Smooth muscle cell (in vitro differentiated cells): ENCODE measurements around the gene ENTPD2. TPM values are rescaled to one million over a fixed set of nuclear protein-coding genes. Genes with fewer than 3 reads are reported as not detected.

Experiments used
- DNase-seq: peaks from one replicate; lab custom pipeline; 2025; ENCODE audit not compliant: unreplicated experiment; lab: John Stamatoyannopoulos, UW
- H2AFZ ChIP-seq: fragments of 200-600 bp; sonication (generic); 2 replicates; pipeline ENCODE4 v1.6.0; 2016; ENCODE audit warnings: antibody characterized with exemption, low read depth, mild to moderate bottlenecking
- H3F3A ChIP-seq: fragments of 200-600 bp; sonication (generic); 2 replicates; pipeline ENCODE4 v1.6.0; 2017; ENCODE audit warnings: antibody characterized with exemption, low read depth
- H3K27ac ChIP-seq: fragments of 200-600 bp; sonication (generic); 2 replicates; pipeline ENCODE4 v1.5.1; 2016; ENCODE audit warnings: low read depth, mild to moderate bottlenecking
- H3K27me3 ChIP-seq: fragments of 200-600 bp; sonication (generic); 2 replicates; pipeline ENCODE4 v1.6.1; 2016; ENCODE audit warnings: low read depth, mild to moderate bottlenecking
- H3K36me3 ChIP-seq: fragments of 200-600 bp; sonication (generic); 2 replicates; pipeline ENCODE4 v1.5.1; 2016; ENCODE audit warnings: low read depth
- H3K4me1 ChIP-seq: fragments of 200-600 bp; sonication (generic); 2 replicates; pipeline ENCODE4 v1.5.1; 2016; ENCODE audit warnings: low read depth
- H3K4me2 ChIP-seq: fragments of 200-600 bp; sonication (generic); 2 replicates; pipeline ENCODE4 v1.6.0; 2016; ENCODE audit warnings: mild to moderate bottlenecking
- H3K4me3 ChIP-seq: fragments of 200-600 bp; sonication (generic); 2 replicates; pipeline ENCODE4 v1.5.1; 2016; ENCODE audit warnings: mild to moderate bottlenecking
- H3K79me2 ChIP-seq: fragments of 200-600 bp; sonication (generic); 2 replicates; pipeline ENCODE4 v1.6.0; 2016; ENCODE audit warnings: low read depth, mild to moderate bottlenecking
- H3K9ac ChIP-seq: fragments of 200-600 bp; sonication (generic); 2 replicates; pipeline ENCODE4 v1.6.0; 2016; ENCODE audit warnings: low read depth
- H3K9me3 ChIP-seq: fragments of 200-600 bp; sonication (generic); replicated peaks from 2 replicates; pipeline ENCODE4 v1.5.1; 2016; ENCODE audit warnings: low read depth
- H4K20me1 ChIP-seq: fragments of 200-600 bp; sonication (generic); 2 replicates; pipeline ENCODE4 v1.6.0; 2016; ENCODE audit warnings: low read depth
- WGBS: methylation state at CpG from one replicate; pipeline ENCODE4 v1.1.7; 2016; ENCODE audit warnings: low lambda C conversion rate; 5-methylcytosine and 5-hydroxymethylcytosine counted together
- polyA plus RNA-seq: library from polyadenylated mRNA; unstranded; fragments of >200 nt; fragmentation: Nextera tagmentation; extraction: Ambion mirVana; gene quantifications from 2 replicates; pipeline ENCODE4 v1.2.1, GENCODE V29; 2016
- total RNA-seq: library from RNA; depleted of rRNA; stranded (reverse); fragments of >200 nt; gene quantifications from 2 replicates; pipeline ENCODE4 v1.2.3, GENCODE V29; 2014
- TF ChIP-seq, protein P1 (sequence below): fragments of 200-600 bp; sonication (generic); IDR thresholded peaks from 2 replicates; pipeline ENCODE4 v1.5.1; 2017; ENCODE audit warnings: borderline replicate concordance, mild to moderate bottlenecking, antibody characterized with exemption; ENCODE audit not compliant: insufficient read depth, poor library complexity, severe bottlenecking

The ENTPD2 gene
- total and polyA plus RNA-seq, 2 experiments from 2014 or later, result 0.30 TPM; not detected in 1

DNA sequence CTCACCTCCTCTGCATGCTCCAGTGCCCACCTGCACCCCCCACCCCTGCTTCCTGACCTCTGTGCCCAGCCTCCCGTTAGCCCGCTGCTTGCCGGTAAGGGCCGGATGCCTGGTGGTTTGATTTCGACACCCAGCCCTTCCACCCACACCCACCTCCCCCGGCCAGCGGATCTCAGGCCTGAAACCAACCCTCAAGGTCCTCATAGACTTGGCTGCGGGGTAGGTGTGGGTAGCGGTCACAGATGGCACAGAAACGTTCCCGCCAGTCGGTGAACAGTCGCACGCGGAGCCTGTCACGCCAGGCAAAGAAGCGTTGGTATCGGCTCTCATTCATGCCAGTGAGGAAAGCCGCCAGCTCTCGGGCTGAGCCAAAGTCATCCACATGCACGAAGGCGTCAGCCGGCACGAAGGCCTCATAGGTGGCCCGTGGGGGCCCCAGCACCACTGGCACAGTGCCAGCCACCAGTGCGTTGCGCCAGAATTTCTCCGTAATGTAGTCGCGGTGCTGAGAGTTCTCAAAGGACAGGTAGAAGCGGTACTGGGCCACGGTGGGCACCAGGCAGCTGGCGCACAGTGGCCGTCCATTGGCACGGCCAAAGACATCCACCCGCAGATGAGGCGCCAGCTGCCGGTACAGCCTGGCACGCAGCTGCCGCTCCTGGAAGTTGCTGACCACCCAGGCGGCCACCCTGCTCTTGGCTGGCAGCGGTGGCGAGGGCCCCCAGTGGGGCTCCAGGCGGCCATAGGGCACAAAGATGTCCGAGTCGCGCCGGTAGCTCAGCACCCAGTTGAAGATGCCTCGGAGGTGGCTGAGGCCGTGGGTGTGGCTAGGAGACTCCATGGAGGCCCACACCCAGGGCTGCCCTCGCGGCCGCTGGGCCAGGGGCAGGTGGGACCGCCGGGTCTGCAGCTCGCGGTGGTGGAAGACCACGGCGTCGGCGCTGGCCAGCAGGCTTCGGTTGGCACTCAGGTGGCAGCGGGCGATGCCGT, 23.0 kb downstream of the ENTPD2 start:
- Histone ChIP-seq H3K4me2 (no peak overlapping the region), H3K9ac (no peak overlapping the region), H3K4me1 (peaks cover 14% of the 10 kb centered on the region), H3K9me3 (no peaks in the 10 kb centered on the region), H3K27me3 (no peaks in the 10 kb centered on the region), H3K27ac (no peak overlapping the region), H3K36me3 (no peaks in the 10 kb centered on the region), H3K79me2 (no peaks in the 10 kb centered on the region), H3F3A (no peaks in the 10 kb centered on the region), H4K20me1 (peaks cover 5% of the 10 kb centered on the region), H2AFZ (no peak overlapping the region), H3K4me3 (no peak overlapping the region)
- no peak for DNase-seq
- 93% methylated on average over 64 of the region's 65 CpGs for WGBS
- TF ChIP-seq, protein P1, sequence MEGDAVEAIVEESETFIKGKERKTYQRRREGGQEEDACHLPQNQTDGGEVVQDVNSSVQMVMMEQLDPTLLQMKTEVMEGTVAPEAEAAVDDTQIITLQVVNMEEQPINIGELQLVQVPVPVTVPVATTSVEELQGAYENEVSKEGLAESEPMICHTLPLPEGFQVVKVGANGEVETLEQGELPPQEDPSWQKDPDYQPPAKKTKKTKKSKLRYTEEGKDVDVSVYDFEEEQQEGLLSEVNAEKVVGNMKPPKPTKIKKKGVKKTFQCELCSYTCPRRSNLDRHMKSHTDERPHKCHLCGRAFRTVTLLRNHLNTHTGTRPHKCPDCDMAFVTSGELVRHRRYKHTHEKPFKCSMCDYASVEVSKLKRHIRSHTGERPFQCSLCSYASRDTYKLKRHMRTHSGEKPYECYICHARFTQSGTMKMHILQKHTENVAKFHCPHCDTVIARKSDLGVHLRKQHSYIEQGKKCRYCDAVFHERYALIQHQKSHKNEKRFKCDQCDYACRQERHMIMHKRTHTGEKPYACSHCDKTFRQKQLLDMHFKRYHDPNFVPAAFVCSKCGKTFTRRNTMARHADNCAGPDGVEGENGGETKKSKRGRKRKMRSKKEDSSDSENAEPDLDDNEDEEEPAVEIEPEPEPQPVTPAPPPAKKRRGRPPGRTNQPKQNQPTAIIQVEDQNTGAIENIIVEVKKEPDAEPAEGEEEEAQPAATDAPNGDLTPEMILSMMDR, result no peak

DNA sequence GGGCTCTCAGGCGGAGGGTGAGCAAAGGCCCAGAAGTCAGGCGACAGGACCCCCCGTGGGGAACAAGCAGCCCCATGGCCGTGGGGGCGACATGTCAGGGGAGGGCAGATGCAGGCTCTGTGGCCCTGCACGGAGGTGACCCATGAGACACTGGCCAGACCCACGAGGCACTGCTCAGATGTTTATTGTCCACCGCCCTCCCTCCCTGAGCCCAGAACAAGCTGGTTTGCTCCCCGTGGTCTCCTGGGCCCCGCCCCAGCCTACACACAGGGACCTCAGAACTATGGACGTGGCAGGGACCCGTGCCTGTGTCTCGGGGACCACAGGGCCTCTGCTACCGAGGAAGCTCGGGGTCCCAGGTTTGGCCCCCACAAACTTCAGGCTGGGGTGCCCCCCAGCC, 23.9 kb downstream of the ENTPD2 start:
- H4K20me1 ChIP-seq, result peaks cover 5% of the 10 kb centered on the region
- H3K4me1 ChIP-seq, result peaks cover 14% of the 10 kb centered on the region
- no peak overlapping the region for H3K4me2 ChIP-seq
- H3K9me3 ChIP-seq, result no peaks in the 10 kb centered on the region
- no peak overlapping the region for H2AFZ ChIP-seq
- H3K36me3 ChIP-seq, result no peaks in the 10 kb centered on the region
- no peaks in the 10 kb centered on the region for H3F3A ChIP-seq
- H3K27ac ChIP-seq, result no peak overlapping the region
- no peaks in the 10 kb centered on the region for H3K79me2 ChIP-seq
- TF ChIP-seq, protein P1, result no peak
- no peaks in the 10 kb centered on the region for H3K27me3 ChIP-seq
- no peak overlapping the region for H3K4me3 ChIP-seq
- no peak overlapping the region for H3K9ac ChIP-seq
- DNase-seq, result no peak
- 81% methylated on average over 14 of the region's 15 CpGs for WGBS

DNA sequence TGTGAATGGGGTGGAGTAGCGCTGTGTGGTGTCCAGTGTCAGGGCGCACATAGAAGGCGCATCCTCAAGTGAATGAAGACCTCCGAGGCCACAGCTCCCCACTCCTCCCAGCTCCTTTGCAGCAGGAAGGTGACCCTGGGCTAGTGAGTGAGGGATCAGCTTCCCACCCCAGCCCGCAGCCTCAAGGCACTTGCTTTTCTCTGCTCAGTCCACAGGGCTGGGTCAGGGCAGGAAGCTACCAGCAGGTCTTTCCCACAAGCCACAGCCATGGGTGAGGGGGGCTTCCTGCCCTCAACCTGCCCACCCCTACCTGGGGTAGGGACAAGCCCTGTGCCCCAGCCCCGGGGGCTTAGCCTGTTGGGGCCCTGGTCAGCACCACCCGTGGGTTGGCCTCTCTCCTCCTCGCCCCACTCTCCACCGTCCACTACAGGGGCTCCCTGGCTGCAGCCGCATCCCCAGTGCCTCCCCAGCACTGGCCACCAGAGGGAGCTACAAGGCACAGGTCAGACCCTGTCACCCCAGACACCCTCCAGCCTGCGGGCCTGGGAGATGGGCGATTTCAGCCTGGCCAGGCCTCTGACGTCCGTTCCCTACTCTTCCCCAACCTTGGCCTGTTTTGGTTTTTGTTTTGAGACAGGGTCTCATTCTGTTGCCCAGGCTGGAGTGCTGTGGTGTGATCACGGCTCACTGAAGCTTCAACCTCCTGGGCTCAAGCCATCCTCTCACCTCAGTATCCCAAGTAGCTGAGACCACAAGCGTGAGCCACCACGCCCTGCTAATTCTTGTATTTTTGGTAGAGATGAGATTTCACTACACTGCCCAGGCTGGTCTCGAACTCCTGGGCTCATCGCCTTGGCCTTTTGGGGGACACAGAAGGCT, 24.6 kb downstream of the ENTPD2 start:
- Histone ChIP-seq H2AFZ (no peak overlapping the region), H3K4me3 (peak overlapping the region; percentile 77)
- TF ChIP-seq, protein P1, result peak; percentile 84

More for the DNA sequence above, 24.6 kb downstream of the ENTPD2 start:
- Histone ChIP-seq H3K4me2 (peak overlapping the region; percentile 100), H3K79me2 (no peaks in the 10 kb centered on the region), H3K9me3 (no peaks in the 10 kb centered on the region), H3K36me3 (no peaks in the 10 kb centered on the region), H3K9ac (no peak overlapping the region), H3K27ac (no peak overlapping the region), H3F3A (no peaks in the 10 kb centered on the region), H4K20me1 (peaks cover 5% of the 10 kb centered on the region), H3K27me3 (no peaks in the 10 kb centered on the region), H3K4me1 (peaks cover 14% of the 10 kb centered on the region)
- WGBS, result 42% methylated on average over 19 of the region's 19 CpGs
- peak; percentile 49 for DNase-seq
